HG02885 (cell line): Measurements from ENCODE around the gene PCNX4.

Experiments used
- ATAC-seq: cut with Tn5 transposase; IDR thresholded peaks from one replicate; pipeline ENCODE4 v1.9.1; 2021; ENCODE audit warnings: mild to moderate bottlenecking; ENCODE audit not compliant: unreplicated experiment, poor library complexity

Gene PCNX4

GRCh38 chr14:60199321-60199720 lies 107.6 kb downstream of the PCNX4 start:
- no peak for ATAC-seq

GRCh38 chr14:60204104-60204842 lies 112.5 kb downstream of the PCNX4 start:
- peak; percentile 75 for ATAC-seq

GRCh38 chr14:60204843-60205774 lies 113.4 kb downstream of the PCNX4 start:
- peak; percentile 59 for ATAC-seq

- no peak for ATAC-seq
These were observed 114.5 kb downstream of the PCNX4 start for GRCh38 chr14:60206249-60206670.

- ATAC-seq: peak; percentile 42
These were observed 115.3 kb downstream of the PCNX4 start for GRCh38 chr14:60206837-60207533.

- no peak for ATAC-seq
These were observed 119.0 kb downstream of the PCNX4 start for GRCh38 chr14:60210703-60211102.

- ATAC-seq: no peak
These were observed 119.4 kb downstream of the PCNX4 start for GRCh38 chr14:60211153-60211552.

- ATAC-seq: peak; percentile 91
These were observed 121.0 kb downstream of the PCNX4 start for GRCh38 chr14:60212503-60213371.

GRCh38 chr14:60214003-60214402 lies 122.3 kb downstream of the PCNX4 start:
- no peak for ATAC-seq

- no peak for ATAC-seq
These were observed 122.8 kb downstream of the PCNX4 start for GRCh38 chr14:60214415-60215126.

GRCh38 chr14:60215127-60215444 lies 123.4 kb downstream of the PCNX4 start:
- no peak for ATAC-seq

GRCh38 chr14:60215520-60216420 lies 124.0 kb downstream of the PCNX4 start:
- ATAC-seq: no peak

GRCh38 chr14:60217713-60218112 lies 126.0 kb downstream of the PCNX4 start:
- ATAC-seq: no peak
